Gastroesophageal sphincter (tissue), 4 donors: Measurements from ENCODE around the gene TNFSF15. TPM values are rescaled to one million over a fixed set of nuclear protein-coding genes. Genes with fewer than 3 reads are reported as not detected.

Source experiments
- ATAC-seq: fragments of 150-250 bp; one replicate; pipeline ENCODE4 v1.9.1; 2016; ENCODE audit warnings: mild to moderate bottlenecking, moderate library complexity
- H3K27ac ChIP-seq, 4 donors: fragments of 200-600 bp; sonication (generic) in 3 of 4; 1 replicate in 3 of 4; 2 replicates in 1 of 4; pipeline ENCODE4 v1.5.1; 2016 to 2019
- H3K27me3 ChIP-seq: fragments of 200-600 bp; sonication (generic); one replicate; pipeline ENCODE4 v1.5.1; 2019
- H3K36me3 ChIP-seq, 2 donors: fragments of 200-600 bp; sonication (generic); one replicate each; pipeline ENCODE4 v1.5.1; 2019; ENCODE audit warnings: control low read depth in 1 of 2
- H3K4me1 ChIP-seq, 3 donors: fragments of 200-600 bp; sonication (generic); 1 replicate in 2 of 3; 2 replicates in 1 of 3; pipeline ENCODE4 v1.5.1; 2016 to 2019; ENCODE audit warnings: control low read depth in 2 of 3
- H3K4me3 ChIP-seq, 2 donors: fragments of 200-600 bp; sonication (generic); one replicate each; pipeline ENCODE4 v1.5.1; 2019; ENCODE audit warnings: mild to moderate bottlenecking in 1 of 2, moderate library complexity in 1 of 2
- H3K9me3 ChIP-seq, 3 donors: fragments of 200-600 bp; sonication (generic); one replicate each; pipeline ENCODE4 v1.5.1; 2017 to 2019; ENCODE audit warnings: control low read depth in 2 of 3
- EP300 ChIP-seq: sonication (generic); formaldehyde crosslinking; IDR thresholded peaks from one replicate; pipeline ENCODE4 v1.6.1; 2017; ENCODE audit warnings: antibody characterized with exemption, mild to moderate bottlenecking
- POLR2A ChIP-seq, 2 donors: fragments of 450-650 bp; IDR thresholded peaks; one replicate each; pipeline ENCODE4 v1.6.1; 2017; ENCODE audit warnings: antibody characterized with exemption in 2 of 2, mild to moderate bottlenecking in 2 of 2, moderate library complexity in 1 of 2
- POLR2AphosphoS5 ChIP-seq: sonication (generic); formaldehyde crosslinking; IDR thresholded peaks from one replicate; pipeline ENCODE4 v1.6.1; 2017; ENCODE audit warnings: antibody characterized with exemption
- WGBS, 2 donors: methylation state at CpG; one replicate each; pipeline ENCODE4 v1.1.5; 2018; ENCODE audit warnings: low coverage in 1 of 2; 5-methylcytosine and 5-hydroxymethylcytosine counted together
- total RNA-seq, 4 donors: library from RNA; depleted of rRNA; stranded (reverse); fragments of >200 nt; gene quantifications; one replicate each; pipeline ENCODE4 v1.1.0, GENCODE V29; 2016
- TF ChIP-seq, protein P1 (sequence below), 4 experiments: fragments of 200-600 bp in 2 of 4; fragments of 450-650 bp in 2 of 4; sonication (generic) in 1 of 4; IDR thresholded peaks; one replicate each; pipeline ENCODE4 v1.5.1; 2017 to 2019; ENCODE audit warnings: antibody characterized with exemption in 4 of 4, mild to moderate bottlenecking in 2 of 4, moderate library complexity in 2 of 4

Gene TNFSF15
- total RNA-seq, 4 donors from 2014 or later: 0.13 to 0.27 (median 0.19) TPM

DNA sequence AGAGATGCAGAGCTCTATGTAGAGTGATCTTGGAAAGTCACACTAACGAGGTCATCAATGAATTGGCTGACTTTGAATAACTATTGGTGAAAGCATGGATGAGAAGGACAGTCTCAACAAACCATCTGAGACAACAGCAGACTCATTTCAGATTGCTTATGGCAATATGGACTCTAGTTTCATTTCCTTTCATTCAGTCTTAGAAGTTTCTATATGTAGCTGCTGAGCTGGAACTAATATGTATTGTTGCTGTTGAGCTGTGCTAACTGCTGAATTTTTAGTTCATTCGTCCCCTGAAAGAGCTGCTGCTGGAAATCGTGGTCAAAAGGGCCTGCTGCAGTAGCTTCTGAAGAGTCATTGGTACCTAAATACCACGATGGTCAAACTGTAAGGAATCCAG lies 31.3 kb downstream of the TNFSF15 start:
- no peak for ATAC-seq
- Histone ChIP-seq H3K27ac (no peak overlapping the region), H3K27me3 (no peaks in the 10 kb centered on the region), H3K9me3 (no peaks in the 10 kb centered on the region), H3K4me1 (no peaks in the 10 kb centered on the region), H3K4me3 (no peak overlapping the region), H3K36me3 (no peaks in the 10 kb centered on the region)
- TF ChIP-seq POLR2AphosphoS5: no peak
- no peak for TF ChIP-seq EP300
- TF ChIP-seq, protein P1, sequence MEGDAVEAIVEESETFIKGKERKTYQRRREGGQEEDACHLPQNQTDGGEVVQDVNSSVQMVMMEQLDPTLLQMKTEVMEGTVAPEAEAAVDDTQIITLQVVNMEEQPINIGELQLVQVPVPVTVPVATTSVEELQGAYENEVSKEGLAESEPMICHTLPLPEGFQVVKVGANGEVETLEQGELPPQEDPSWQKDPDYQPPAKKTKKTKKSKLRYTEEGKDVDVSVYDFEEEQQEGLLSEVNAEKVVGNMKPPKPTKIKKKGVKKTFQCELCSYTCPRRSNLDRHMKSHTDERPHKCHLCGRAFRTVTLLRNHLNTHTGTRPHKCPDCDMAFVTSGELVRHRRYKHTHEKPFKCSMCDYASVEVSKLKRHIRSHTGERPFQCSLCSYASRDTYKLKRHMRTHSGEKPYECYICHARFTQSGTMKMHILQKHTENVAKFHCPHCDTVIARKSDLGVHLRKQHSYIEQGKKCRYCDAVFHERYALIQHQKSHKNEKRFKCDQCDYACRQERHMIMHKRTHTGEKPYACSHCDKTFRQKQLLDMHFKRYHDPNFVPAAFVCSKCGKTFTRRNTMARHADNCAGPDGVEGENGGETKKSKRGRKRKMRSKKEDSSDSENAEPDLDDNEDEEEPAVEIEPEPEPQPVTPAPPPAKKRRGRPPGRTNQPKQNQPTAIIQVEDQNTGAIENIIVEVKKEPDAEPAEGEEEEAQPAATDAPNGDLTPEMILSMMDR (IDR thresholded peaks at IDR 0.05): no peak
- TF ChIP-seq POLR2A (IDR thresholded peaks at IDR 0.05): no peak
- 63 to 72% methylated on average over 4 of the region's 4 CpGs for WGBS, 2 donors

DNA sequence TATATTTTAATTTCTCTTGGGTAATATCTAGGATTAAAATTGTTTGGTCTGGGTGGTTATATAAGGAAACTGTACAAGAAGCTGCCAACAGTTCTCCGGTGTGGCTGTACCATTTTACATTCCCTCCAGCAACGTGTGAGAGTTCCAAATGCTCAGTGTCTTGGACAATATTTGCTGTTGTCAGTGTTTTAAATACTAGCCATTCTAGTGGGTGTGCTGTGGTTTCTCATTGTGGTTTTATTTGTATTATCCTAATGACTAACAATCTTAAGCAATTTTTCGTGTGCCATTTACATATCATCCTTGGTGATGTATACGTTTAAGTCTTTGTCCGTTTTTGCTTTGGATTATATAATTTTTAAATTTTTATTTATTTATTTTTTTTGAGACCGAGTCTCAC lies 34.0 kb downstream of the TNFSF15 start:
- no peaks in the 10 kb centered on the region for H3K4me1 ChIP-seq
- no peaks in the 10 kb centered on the region for H3K9me3 ChIP-seq
- H3K36me3 ChIP-seq: no peaks in the 10 kb centered on the region
- H3K27me3 ChIP-seq: peaks cover 4% of the 10 kb centered on the region
- H3K4me3 ChIP-seq: no peak overlapping the region
- no peak overlapping the region for H3K27ac ChIP-seq
- no peak for ATAC-seq
- TF ChIP-seq POLR2AphosphoS5 (no peak), EP300 (no peak), POLR2A (IDR thresholded peaks at IDR 0.05) (no peak)
- TF ChIP-seq, protein P1 (IDR thresholded peaks at IDR 0.05): no peak
- 65 to 69% methylated on average over 3 to 6 of the region's 6 CpGs for WGBS, 2 donors

DNA sequence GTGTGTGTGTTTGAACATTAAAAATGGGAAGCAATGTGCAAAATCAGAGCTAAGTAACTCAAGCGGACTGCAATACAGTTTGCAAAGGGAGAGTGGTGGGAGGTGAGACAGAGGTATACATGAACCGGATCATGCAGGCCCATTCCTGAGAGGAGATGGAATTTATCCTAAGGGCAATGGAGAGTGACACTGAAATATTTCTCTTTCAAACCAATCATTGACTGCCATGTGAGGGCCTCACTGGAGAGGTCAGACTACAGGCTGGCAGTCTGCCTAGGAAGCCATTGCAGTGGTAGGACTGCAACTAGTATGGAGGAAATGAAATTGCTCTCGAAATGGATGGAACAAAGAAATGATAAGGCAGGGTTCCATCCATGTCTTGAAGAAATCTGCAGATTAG lies 34.8 kb downstream of the TNFSF15 start:
- H3K36me3 ChIP-seq: no peaks in the 10 kb centered on the region
- no peaks in the 10 kb centered on the region for H3K4me1 ChIP-seq
- no peaks in the 10 kb centered on the region for H3K9me3 ChIP-seq
- H3K27ac ChIP-seq: no peak overlapping the region
- no peak for TF ChIP-seq POLR2A (IDR thresholded peaks at IDR 0.05)
- 74 to 95% methylated on average over 3 of the region's 3 CpGs for WGBS, 2 donors
- peaks cover 4% of the 10 kb centered on the region for H3K27me3 ChIP-seq
- ATAC-seq: no peak
- no peak overlapping the region for H3K4me3 ChIP-seq

DNA sequence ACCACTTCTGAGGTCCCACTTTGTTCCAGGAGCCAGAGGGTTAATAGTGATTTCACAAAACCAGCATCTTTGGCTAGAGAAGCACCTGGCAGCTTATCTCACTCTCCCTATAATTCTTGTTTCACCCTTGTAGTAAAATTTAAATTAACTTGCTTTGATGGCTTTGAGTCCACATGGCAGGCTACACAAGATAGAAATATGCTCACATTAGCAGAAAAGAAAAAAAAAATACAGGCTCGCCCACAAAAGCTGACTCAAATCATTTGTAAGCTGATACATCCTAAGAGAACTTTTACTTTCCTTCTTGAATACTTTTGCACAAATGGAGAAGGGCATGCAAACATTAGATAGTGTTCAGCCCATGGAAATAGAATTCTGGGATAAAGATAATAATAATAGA lies 36.2 kb downstream of the TNFSF15 start:
- TF ChIP-seq POLR2AphosphoS5: no peak
- no peak for TF ChIP-seq POLR2A (IDR thresholded peaks at IDR 0.05)
- ATAC-seq: no peak
- H3K4me1 ChIP-seq: no peaks in the 10 kb centered on the region
- H3K27me3 ChIP-seq: peaks cover 4% of the 10 kb centered on the region
- 42 to 63% methylated on average over 1 of the region's 1 CpG for WGBS, 2 donors
- no peak overlapping the region for H3K4me3 ChIP-seq
- no peaks in the 10 kb centered on the region for H3K36me3 ChIP-seq
- no peaks in the 10 kb centered on the region for H3K9me3 ChIP-seq
- H3K27ac ChIP-seq: no peak overlapping the region

DNA sequence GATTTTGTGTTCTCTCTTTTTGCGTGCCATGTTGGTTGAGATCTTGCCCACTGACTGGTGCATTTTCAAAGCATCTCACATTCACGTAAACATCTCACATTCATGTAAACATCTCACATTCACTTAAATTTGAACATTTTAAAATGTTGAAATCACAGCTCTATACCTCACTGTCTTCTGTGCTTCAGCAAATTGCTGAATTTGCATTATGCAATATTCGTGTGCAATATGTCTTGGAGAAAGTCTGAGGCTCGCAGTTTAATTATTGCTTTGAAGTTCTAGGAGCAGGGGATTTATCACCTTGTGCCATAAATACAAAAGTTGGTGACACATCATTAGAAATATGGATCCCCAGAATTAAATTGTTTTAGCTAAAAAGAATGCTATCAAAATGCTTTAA lies 42.6 kb downstream of the TNFSF15 start:
- Histone ChIP-seq H3K27ac (no peak overlapping the region), H3K4me1 (no peaks in the 10 kb centered on the region), H3K27me3 (peaks cover 12% of the 10 kb centered on the region), H3K4me3 (no peak overlapping the region), H3K36me3 (no peaks in the 10 kb centered on the region), H3K9me3 (peaks cover 0 to 11% (median 0%) of the 10 kb centered on the region in 3 donors)
- no peak for ATAC-seq
- WGBS, 2 donors: 76 to 78% methylated on average over 4 of the region's 4 CpGs
- TF ChIP-seq POLR2AphosphoS5: no peak

DNA sequence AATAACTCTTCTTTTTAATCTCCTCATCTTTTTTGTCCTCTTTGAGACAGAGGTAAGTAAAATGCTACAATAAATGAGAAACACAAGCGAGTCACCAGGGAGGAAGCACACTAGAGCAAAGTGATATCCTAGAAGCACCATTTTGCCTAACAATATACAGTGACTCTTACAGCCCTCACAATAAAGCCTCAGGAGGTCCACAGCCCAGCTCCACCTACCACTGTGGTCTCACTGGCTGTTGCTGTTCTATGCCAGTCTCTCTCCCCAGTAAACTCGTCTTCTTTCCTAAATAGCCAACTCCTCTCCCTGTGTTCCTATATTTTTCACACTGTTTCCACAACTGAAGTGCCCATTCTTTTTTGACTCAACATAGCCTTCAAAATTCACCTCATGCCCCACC lies 44.3 kb downstream of the TNFSF15 start:
- 84 to 94% methylated on average over 2 of the region's 2 CpGs for whole genome bisulfite sequencing, 2 donors
- TF ChIP-seq POLR2A (IDR thresholded peaks at IDR 0.05) (no peak), POLR2AphosphoS5 (no peak), EP300 (no peak)
- TF ChIP-seq, protein P1 (IDR thresholded peaks at IDR 0.05): no peak
- H3K9me3 ChIP-seq: peaks cover 0 to 11% (median 0%) of the 10 kb centered on the region in 3 donors
- H3K27ac ChIP-seq: no peak overlapping the region
- peaks cover 8% of the 10 kb centered on the region for H3K27me3 ChIP-seq
- H3K36me3 ChIP-seq: no peaks in the 10 kb centered on the region
- no peak overlapping the region for H3K4me3 ChIP-seq
- no peak for ATAC-seq
- no peaks in the 10 kb centered on the region for H3K4me1 ChIP-seq
